Cardiac muscle cell (in vitro differentiated cells and primary cell): ENCODE data around the gene TMTC1. TPM values are rescaled to one million over a fixed set of nuclear protein-coding genes. Genes with fewer than 3 reads are reported as not detected.

Source experiments
- DNase-seq, 2 donors: peaks; one replicate each; pipeline versions ENCODE4 v3.0.0 to v3.0.0-alpha.2; 2010 to 2017; ENCODE audit warnings: low read depth in 1 of 2, low spot score in 1 of 2
- H3K27ac ChIP-seq: fragments of 200-600 bp; sonication (generic); 2 replicates; pipeline ENCODE4 v1.5.1; 2016
- H3K27me3 ChIP-seq: fragments of 200-600 bp; sonication (generic); 2 replicates; pipeline ENCODE4 v1.6.0; 2016; ENCODE audit warnings: control low read depth
- H3K36me3 ChIP-seq: fragments of 200-600 bp; sonication (generic); 2 replicates; pipeline ENCODE4 v1.5.1; 2016; ENCODE audit warnings: control low read depth
- H3K4me1 ChIP-seq: fragments of 200-600 bp; sonication (generic); 2 replicates; pipeline ENCODE4 v1.8.1; 2017; ENCODE audit warnings: low read depth, mild to moderate bottlenecking, mixed run types
- H3K4me3 ChIP-seq: fragments of 200-600 bp; sonication (generic); 2 replicates; pipeline ENCODE4 v1.5.1; 2016; ENCODE audit warnings: mild to moderate bottlenecking
- H3K9me3 ChIP-seq: fragments of 200-600 bp; sonication (generic); 2 replicates; pipeline ENCODE4 v1.5.1; 2017; ENCODE audit warnings: low read depth, mild to moderate bottlenecking, control low read depth
- polyA plus RNA-seq: library from polyadenylated mRNA; unstranded; fragments of >200 nt; fragmentation: Nextera tagmentation; extraction: Ambion mirVana; gene quantifications from 2 replicates; pipeline ENCODE4 v1.2.1, GENCODE V29; 2016
- total RNA-seq: library from RNA; depleted of rRNA; stranded (reverse); fragments of >200 nt; gene quantifications from 2 replicates; pipeline ENCODE4 v1.2.3, GENCODE V29; 2016
- TF ChIP-seq, protein P1 (sequence below): IDR thresholded peaks from 2 replicates; pipeline ENCODE4 v1.5.1; 2012; ENCODE audit warnings: low read depth, mild to moderate bottlenecking, low read length

The TMTC1 gene
- total and polyA plus RNA-seq, 2 experiments from 2014 or later = 16.0 to 25.3 TPM

DNA sequence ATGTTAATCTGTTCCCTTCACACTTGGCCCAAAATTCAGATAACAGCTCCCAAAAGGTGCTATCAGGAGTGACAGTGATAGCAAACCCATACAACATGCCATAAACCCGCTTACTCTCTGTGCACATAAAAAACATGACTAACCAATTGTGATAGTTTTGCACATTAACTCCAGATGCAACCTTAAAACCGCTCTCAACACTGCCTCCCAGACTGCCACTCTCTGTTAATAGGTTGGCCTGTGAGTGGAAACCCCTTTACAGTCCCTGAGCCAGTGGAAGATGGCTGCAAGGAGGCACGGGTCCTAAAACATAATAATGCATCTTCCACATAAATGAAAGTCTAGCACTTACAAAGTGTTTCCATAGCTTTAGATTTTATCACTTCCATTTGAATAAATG is 12.0 kb upstream of the TMTC1 start:
- Histone ChIP-seq H3K36me3 (no peaks in the 10 kb centered on the region), H3K4me3 (no peak overlapping the region), H3K9me3 (peaks cover 5% of the 10 kb centered on the region), H3K27me3 (no peaks in the 10 kb centered on the region), H3K27ac (no peak overlapping the region), H3K4me1 (peaks cover 9% of the 10 kb centered on the region)
- DNase-seq = peak in 1 of 2 donors; percentile 9
- TF ChIP-seq, protein P1, sequence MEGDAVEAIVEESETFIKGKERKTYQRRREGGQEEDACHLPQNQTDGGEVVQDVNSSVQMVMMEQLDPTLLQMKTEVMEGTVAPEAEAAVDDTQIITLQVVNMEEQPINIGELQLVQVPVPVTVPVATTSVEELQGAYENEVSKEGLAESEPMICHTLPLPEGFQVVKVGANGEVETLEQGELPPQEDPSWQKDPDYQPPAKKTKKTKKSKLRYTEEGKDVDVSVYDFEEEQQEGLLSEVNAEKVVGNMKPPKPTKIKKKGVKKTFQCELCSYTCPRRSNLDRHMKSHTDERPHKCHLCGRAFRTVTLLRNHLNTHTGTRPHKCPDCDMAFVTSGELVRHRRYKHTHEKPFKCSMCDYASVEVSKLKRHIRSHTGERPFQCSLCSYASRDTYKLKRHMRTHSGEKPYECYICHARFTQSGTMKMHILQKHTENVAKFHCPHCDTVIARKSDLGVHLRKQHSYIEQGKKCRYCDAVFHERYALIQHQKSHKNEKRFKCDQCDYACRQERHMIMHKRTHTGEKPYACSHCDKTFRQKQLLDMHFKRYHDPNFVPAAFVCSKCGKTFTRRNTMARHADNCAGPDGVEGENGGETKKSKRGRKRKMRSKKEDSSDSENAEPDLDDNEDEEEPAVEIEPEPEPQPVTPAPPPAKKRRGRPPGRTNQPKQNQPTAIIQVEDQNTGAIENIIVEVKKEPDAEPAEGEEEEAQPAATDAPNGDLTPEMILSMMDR = no peak

DNA sequence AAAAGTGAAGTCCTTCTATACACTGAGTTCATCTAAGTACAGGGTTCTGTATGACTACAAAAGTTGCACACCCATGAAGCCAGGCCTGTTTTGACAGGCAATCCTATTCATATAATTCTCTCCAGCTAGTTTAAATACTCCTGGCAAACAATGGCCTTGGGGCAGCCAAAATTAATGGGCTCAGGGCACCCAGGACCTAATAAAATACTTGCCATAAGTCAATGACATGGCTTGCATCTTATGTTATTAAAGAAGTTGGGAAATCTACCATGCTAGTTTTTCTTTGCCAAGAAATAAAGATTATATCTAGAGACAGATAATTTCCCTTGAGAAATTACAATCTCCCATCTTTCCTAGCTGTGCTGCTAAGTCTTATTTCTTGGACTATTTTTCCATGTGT is 11.1 kb upstream of the TMTC1 start:
- Histone ChIP-seq H3K4me3 (no peak overlapping the region), H3K4me1 (peaks cover 9% of the 10 kb centered on the region)
- TF ChIP-seq, protein P1 = no peak

DNA sequence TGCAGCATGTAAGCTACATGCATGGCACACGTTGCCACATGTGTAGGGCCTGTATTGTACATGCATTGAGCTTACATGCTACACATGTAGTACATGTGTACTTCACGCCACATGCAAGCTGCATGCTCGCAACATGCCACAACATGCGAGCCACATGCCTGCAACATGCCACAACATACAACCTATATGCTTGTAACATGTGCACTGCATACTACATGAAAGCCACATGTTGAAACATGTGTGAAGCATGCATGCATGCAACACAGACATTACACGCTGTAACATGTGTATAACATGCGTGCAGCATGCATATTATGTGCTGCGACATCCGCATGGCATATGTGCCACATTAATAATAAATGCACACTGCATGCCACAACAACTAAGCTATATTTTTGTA is 9.1 kb upstream of the TMTC1 start:
- DNase-seq = no peak
- TF ChIP-seq, protein P1 = no peak
- peaks cover 5% of the 10 kb centered on the region for H3K9me3 ChIP-seq

More for the DNA sequence above, 11.1 kb upstream of the TMTC1 start:
- H3K27ac ChIP-seq = no peak overlapping the region
- DNase-seq = no peak
- no peaks in the 10 kb centered on the region for H3K36me3 ChIP-seq
- no peaks in the 10 kb centered on the region for H3K27me3 ChIP-seq
- H3K9me3 ChIP-seq = peaks cover 5% of the 10 kb centered on the region

GRCh38 chr12:29792132-29792531 is 8.4 kb upstream of the TMTC1 start:
- Histone ChIP-seq H3K27me3 (no peaks in the 10 kb centered on the region), H3K4me1 (peaks cover 5% of the 10 kb centered on the region), H3K9me3 (peaks cover 5% of the 10 kb centered on the region), H3K36me3 (no peaks in the 10 kb centered on the region), H3K27ac (no peak overlapping the region), H3K4me3 (no peak overlapping the region)
- DNase-seq = no peak
- TF ChIP-seq, protein P1 = no peak

More for the DNA sequence above, 9.1 kb upstream of the TMTC1 start:
- no peaks in the 10 kb centered on the region for H3K27me3 ChIP-seq
- H3K27ac ChIP-seq = no peak overlapping the region
- no peaks in the 10 kb centered on the region for H3K36me3 ChIP-seq
- no peak overlapping the region for H3K4me3 ChIP-seq
- H3K4me1 ChIP-seq = peaks cover 9% of the 10 kb centered on the region

DNA sequence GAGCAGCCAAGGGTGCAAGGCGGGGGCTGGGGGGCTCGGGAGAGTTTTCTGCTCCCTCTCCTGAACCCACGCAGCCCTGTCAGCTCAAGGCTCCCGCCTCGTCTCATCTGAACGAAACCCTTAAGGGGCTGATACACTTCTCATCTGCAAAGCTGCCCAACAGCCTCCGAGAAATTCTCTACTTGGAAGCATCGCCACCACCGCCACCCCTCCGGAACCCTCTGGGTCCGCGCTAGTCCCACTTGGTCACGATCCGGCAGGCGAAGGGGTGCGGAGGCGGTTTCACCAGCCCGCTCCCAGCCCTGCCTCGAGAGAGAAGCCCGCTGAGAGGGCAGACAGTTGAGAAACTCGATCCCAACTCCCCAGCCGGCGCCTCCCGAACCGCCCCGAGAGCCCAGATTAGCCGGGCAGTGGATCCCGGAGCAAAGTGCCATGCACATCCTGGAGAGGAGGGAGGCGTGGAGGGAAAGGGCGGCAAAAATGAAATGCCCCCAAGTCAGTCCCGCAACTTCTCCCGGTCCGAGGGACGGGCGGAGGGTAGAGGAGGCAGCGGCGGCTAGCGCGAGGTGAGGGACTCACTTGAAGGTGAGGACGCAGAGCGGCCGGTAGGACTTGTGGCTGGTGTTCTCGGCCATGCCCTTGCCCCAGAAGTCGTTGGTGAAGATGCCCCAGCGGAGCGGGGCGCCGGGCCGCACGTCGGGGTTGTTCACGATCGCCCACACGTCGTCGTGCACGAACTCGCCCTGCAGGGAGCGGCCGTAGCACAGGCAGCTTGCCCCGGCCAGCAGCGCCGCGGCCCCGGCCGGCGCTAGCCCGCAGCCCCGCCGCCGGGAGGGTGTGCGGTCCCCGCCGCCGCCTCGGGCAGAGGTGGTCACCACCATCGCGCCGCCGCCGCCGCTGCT is 620 bp downstream of the TMTC1 start:
- no peaks in the 10 kb centered on the region for H3K36me3 ChIP-seq
- peaks cover 6% of the 10 kb centered on the region for H3K4me1 ChIP-seq
- TF ChIP-seq, protein P1 = no peak
- peak overlapping the region; percentile 12 for H3K27ac ChIP-seq
- H3K4me3 ChIP-seq = peak overlapping the region; percentile 90
- no peaks in the 10 kb centered on the region for H3K9me3 ChIP-seq
- H3K27me3 ChIP-seq = no peaks in the 10 kb centered on the region
- DNase-seq = peak; percentile 63 to 69
